Erythroblast (primary cell): ENCODE results near the gene CAPZA2.

ENCODE experiments used
- GATA1 ChIP-seq: IDR thresholded peaks from 2 replicates; pipeline ENCODE4 v1.6.1; 2011; ENCODE audit warnings: low read depth, mild to moderate bottlenecking, control low read depth, low read length, moderate library complexity
- POLR2A ChIP-seq: IDR thresholded peaks from 2 replicates; pipeline ENCODE4 v1.6.1; 2011; ENCODE audit warnings: mild to moderate bottlenecking, low read length

- TF ChIP-seq POLR2A (no peak), GATA1 (no peak)
Observed at GRCh38 chr7:116812860-116813259, 49.5 kb upstream of the CAPZA2 start.
